PC-3 (cell line): ENCODE measurements around the gene SBSN. TPM values are rescaled to one million over a fixed set of nuclear protein-coding genes. Genes with fewer than 3 reads are reported as not detected.

Experiments used
- ATAC-seq: fragments of 200-7000 bp; cut with Tn5 transposase; 2 replicates; pipeline ENCODE4 v1.9.1; 2020; ENCODE audit warnings: mild to moderate bottlenecking, moderate library complexity
- BruUV-seq: library from RNA; stranded (reverse); fragments of 400-500 nt; replicated peaks from 2 replicates; lab custom pipeline; 2021; lab: Mats Ljungman, UMichigan
- CTCF ChIA-PET: fragments of 300-600 bp; sonication (Branson Sonifier 250); formaldehyde crosslinking; loops from one replicate; lab custom pipeline; 2022; ENCODE audit warnings: antibody characterized with exemption; lab: Charles Lee
- POLR2A ChIA-PET: fragments of 300-600 bp; sonication (Branson Sonifier 250); formaldehyde crosslinking; loops from one replicate; lab custom pipeline; 2022; ENCODE audit warnings: antibody characterized with exemption; ENCODE audit not compliant: unreplicated experiment; lab: Charles Lee
- DNase-seq: peaks from one replicate; pipeline ENCODE4 v3.0.0-alpha.2; 2015
- H2AFZ ChIP-seq: fragments of 300-600 bp; sonication (generic); 2 replicates; pipeline ENCODE4 v1.6.0; 2016; ENCODE audit warnings: antibody characterized with exemption, low read length
- H3F3A ChIP-seq: fragments of 300-600 bp; sonication (generic); one replicate; pipeline ENCODE4 v1.6.0; 2017; ENCODE audit warnings: antibody characterized with exemption, low read length, control low read depth, mild to moderate bottlenecking; ENCODE audit not compliant: unreplicated experiment
- H3K27ac ChIP-seq: fragments of 300-600 bp; sonication (generic); 2 replicates; pipeline ENCODE4 v1.5.1; 2016; ENCODE audit warnings: mild to moderate bottlenecking, low read length
- H3K27me3 ChIP-seq: fragments of 300-600 bp; sonication (generic); 2 replicates; pipeline ENCODE4 v1.6.1; 2016; ENCODE audit warnings: low read length, mixed read lengths
- H3K36me3 ChIP-seq: fragments of 300-600 bp; sonication (generic); 2 replicates; pipeline ENCODE4 v1.6.1; 2016; ENCODE audit warnings: low read depth, mixed run types, low read length, mixed read lengths
- H3K4me1 ChIP-seq: fragments of 300-600 bp; sonication (generic); 2 replicates; pipeline ENCODE4 v1.5.1; 2016; ENCODE audit warnings: low read length; ENCODE audit not compliant: insufficient read depth
- H3K4me2 ChIP-seq: fragments of 300-600 bp; sonication (generic); 2 replicates; pipeline ENCODE4 v1.6.0; 2016; ENCODE audit warnings: low read length
- H3K4me3 ChIP-seq: fragments of 300-600 bp; sonication (generic); 2 replicates; pipeline ENCODE4 v1.5.1; 2016; ENCODE audit warnings: mild to moderate bottlenecking, low read length, mixed read lengths
- H3K79me2 ChIP-seq: fragments of 300-600 bp; sonication (generic); 2 replicates; pipeline ENCODE4 v1.6.1; 2017; ENCODE audit warnings: low read length, mixed read lengths
- H3K9ac ChIP-seq: fragments of 300-600 bp; sonication (generic); 2 replicates; pipeline ENCODE4 v1.6.0; 2016; ENCODE audit warnings: mild to moderate bottlenecking, low read length
- H3K9me2 ChIP-seq: fragments of 300-600 bp; sonication (generic); replicated peaks from 2 replicates; pipeline ENCODE4 v1.6.1; 2016; ENCODE audit warnings: mixed run types, low read length, mixed read lengths
- H3K9me3 ChIP-seq: fragments of 300-600 bp; sonication (generic); 2 replicates; pipeline ENCODE4 v1.6.1; 2016; ENCODE audit warnings: low read length, mixed read lengths
- H4K20me1 ChIP-seq: fragments of 300-600 bp; sonication (generic); 2 replicates; pipeline ENCODE4 v1.6.1; 2016; ENCODE audit warnings: low read length, mixed read lengths
- CTCF ChIP-seq: fragments of 300-600 bp; sonication (generic); conservative IDR thresholded peaks from 2 replicates; pipeline ENCODE4 v1.5.1; 2017; ENCODE audit warnings: antibody characterized with exemption, low read depth, mild to moderate bottlenecking, low read length
- EZH2 ChIP-seq: fragments of 300-600 bp; sonication (generic); IDR thresholded peaks from one replicate; pipeline ENCODE4 v1.6.1; 2017; ENCODE audit warnings: antibody characterized with exemption, mild to moderate bottlenecking, low read length; ENCODE audit not compliant: unreplicated experiment
- EZH2phosphoT487 ChIP-seq: fragments of 300-600 bp; sonication (generic); IDR thresholded peaks from 2 replicates; pipeline ENCODE4 v1.6.1; 2018; ENCODE audit warnings: mild to moderate bottlenecking, antibody characterized with exemption, low read length, borderline replicate concordance
- intact Hi-C: fragments of 100-400 bp; cut with micrococcal nuclease; formaldehyde crosslinking; loops from 2 replicates; pipeline ENCODE4 v1.9.0; 2023
- total RNA-seq: library from RNA; depleted of rRNA; stranded (reverse); fragments of >200 nt; gene quantifications from 2 replicates; pipeline ENCODE4 v1.2.3, GENCODE V29; 2014

The SBSN gene
- total RNA-seq, 1 experiment from 2014 or later, result 0.26 TPM

GRCh38 chr19:35553385-35554000, 25.4 kb upstream of the SBSN start:
- CTCF ChIA-PET, result no interaction called here
- Histone ChIP-seq H3K9me3 (no peaks in the 10 kb centered on the region), H3K9me2 (no peaks in the 10 kb centered on the region), H3K27ac (no peak overlapping the region), H3K9ac (no peak overlapping the region), H3K4me1 (peaks cover 5% of the 10 kb centered on the region; the same call in 1 of the 2 replicates), H3K4me3 (no peak overlapping the region), H3K27me3 (no peaks in the 10 kb centered on the region), H3K79me2 (no peaks in the 10 kb centered on the region), H3F3A (no peaks in the 10 kb centered on the region), H3K4me2 (no peak overlapping the region), H3K36me3 (no peaks in the 10 kb centered on the region), H2AFZ (no peak overlapping the region), H4K20me1 (no peaks in the 10 kb centered on the region)
- no TSS peak for BruUV-seq
- ATAC-seq (no peak), DNase-seq (no peak)
- intact Hi-C loops, result no loop called here
- POLR2A ChIA-PET, result no interaction called here
- TF ChIP-seq CTCF (no peak), EZH2 (no peak), EZH2phosphoT487 (no peak)

- no TSS peak for BruUV-seq
- H3K36me3 ChIP-seq, result no peaks in the 10 kb centered on the region
- no peaks in the 10 kb centered on the region for H3K27me3 ChIP-seq
- CTCF ChIA-PET, result no interaction called here
- no peak overlapping the region for H3K4me3 ChIP-seq
- H3K4me1 ChIP-seq, result peaks cover 5% of the 10 kb centered on the region; the same call in 1 of the 2 replicates
- no peaks in the 10 kb centered on the region for H3K9me3 ChIP-seq
- H3F3A ChIP-seq, result no peaks in the 10 kb centered on the region
- no peaks in the 10 kb centered on the region for H3K79me2 ChIP-seq
- no peak for TF ChIP-seq CTCF
- no peak for TF ChIP-seq EZH2phosphoT487
- TF ChIP-seq EZH2, result no peak
- H4K20me1 ChIP-seq, result no peaks in the 10 kb centered on the region
- no peak overlapping the region for H3K27ac ChIP-seq
- POLR2A ChIA-PET, result interaction anchor here (0.7 kb wide), 1 partner anchor 95 kb away, joined by 6 read pairs; the partner anchor contains the start of gene COX6B1
- ATAC-seq (no peak), DNase-seq (no peak)
- intact Hi-C loops, result no loop called here
- H3K9ac ChIP-seq, result no peak overlapping the region
- H3K4me2 ChIP-seq, result no peak overlapping the region
- H2AFZ ChIP-seq, result no peak overlapping the region
- H3K9me2 ChIP-seq, result no peaks in the 10 kb centered on the region
Observed at GRCh38 chr19:35552534-35553384, 24.6 kb upstream of the SBSN start.
